ENCODE results near the gene CRLF1. TPM values are rescaled to one million over a fixed set of nuclear protein-coding genes. Genes with fewer than 3 reads are reported as not detected.

The CRLF1 gene
- total RNA-seq, 4 donors from 2014 or later, result 10.9 to 67.4 (median 42.7) TPM

DNA sequence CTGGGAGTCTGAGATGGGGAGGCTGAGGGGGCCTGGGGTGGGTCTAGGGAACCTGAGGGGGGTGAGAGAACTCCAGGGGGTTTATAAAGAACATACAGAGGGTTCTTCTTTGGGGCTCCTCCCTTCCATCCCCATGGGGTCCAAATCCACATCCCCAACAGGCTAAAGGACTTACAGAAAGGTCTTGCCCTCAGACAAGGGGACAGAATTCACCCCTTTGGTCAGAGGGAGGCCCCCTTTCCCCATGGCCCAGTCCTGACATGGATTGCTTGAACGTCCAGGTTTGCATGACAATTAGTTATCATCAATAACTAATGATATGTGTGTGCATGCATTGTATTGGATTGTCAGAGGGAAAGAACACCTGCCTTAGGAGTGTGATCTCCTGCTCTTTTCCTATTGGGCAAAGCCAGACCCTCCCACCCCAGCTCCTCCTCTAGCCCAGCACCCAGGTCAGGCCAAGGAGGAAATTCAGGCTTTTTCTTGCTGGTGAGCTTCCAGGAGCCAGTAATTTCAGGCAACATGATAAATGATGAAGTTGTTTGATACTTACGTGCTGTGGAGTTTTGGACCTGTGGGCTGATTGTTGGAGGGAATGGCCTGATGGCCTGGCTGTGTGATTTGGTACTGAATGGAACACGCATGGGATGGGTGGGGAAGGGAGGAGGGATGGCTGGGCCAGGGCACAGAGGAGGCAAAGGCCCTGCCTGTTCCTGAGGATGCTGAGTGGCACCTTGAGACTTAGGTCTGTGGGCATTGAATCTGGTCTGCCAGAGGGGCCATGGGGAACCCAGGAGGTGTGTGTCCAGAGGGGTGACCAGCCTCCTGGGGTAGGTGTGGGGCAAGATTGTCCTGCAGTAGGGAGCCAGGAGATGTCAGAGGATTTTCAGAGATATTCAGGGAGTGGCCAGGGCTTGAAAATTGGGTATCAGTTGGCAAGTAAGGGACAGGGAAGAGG is 31.4 kb upstream of the CRLF1 start:
- no peak for ATAC-seq
- WGBS, 2 donors (ENCODE audit: low coverage in 1 of 2), result 18% methylated on average over 3 of the region's 3 CpGs; no CpG with 5 or more reads in 1 of the 2 donors
- peak overlapping the region; percentile 62 to 73 for H3K4me3 ChIP-seq

DNA sequence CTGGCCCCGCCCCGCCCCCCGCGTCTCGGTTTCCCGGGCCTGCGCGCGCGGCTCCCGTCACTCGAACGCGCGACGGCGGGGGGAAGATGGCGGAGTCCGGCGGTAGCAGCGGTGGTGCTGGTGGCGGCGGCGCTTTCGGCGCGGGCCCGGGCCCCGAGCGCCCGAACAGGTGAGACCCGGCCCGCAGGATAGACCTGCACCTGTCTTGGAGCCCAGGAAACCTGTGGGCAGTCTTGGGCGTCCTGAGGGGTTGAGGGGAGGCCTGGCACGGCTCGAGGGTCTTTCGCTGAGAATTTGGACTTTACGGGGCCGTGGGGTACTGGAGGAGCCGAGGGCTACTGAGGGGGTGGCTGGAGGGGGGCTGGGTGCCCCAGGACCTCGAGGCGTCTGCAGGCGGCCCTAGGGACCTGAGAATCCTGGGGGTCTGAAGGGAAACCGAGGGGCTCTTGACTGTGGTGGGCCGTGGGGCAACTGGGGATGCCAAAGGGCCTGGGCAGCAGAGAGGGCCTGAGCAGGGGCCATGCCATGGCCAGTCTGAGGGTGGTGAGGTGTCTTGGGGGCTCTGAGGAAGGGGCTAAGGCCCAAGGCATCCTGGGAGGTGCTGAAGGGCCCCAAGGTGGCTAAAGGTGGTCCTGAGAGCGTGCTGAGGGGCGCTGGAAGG is 30.5 kb upstream of the CRLF1 start, which contains the start of gene KLHL26:
Gene KLHL26 (plus strand): TSS at position 60 of the 661 bp plus-strand sequence. CDS start 27 bp downstream, at position 87.
- Histone ChIP-seq H3K36me3 (peaks cover 0 to 5% of the 10 kb centered on the region in 2 donors), H3K27ac (peak within 1 kb of the TSS; percentile 55 to 89 (median 86)), H3K27me3 (no peaks in the 10 kb centered on the region), H3K4me1 (peaks cover 0 to 42% (median 7%) of the 10 kb centered on the region in 3 donors), H3K9me3 (no peaks in the 10 kb centered on the region), H3K4me3 (peak within 1 kb of the TSS; percentile 62 to 73)
- 10 to 58% methylated on average over 2 of the region's 47 CpGs for WGBS, 2 donors (ENCODE audit: low coverage in 1 of 2)
- no peak for TF ChIP-seq EP300 (IDR thresholded peaks at IDR 0.05)
- TF ChIP-seq POLR2AphosphoS5 (IDR thresholded peaks at IDR 0.05), result peak; percentile 78
- TF ChIP-seq, protein P1, sequence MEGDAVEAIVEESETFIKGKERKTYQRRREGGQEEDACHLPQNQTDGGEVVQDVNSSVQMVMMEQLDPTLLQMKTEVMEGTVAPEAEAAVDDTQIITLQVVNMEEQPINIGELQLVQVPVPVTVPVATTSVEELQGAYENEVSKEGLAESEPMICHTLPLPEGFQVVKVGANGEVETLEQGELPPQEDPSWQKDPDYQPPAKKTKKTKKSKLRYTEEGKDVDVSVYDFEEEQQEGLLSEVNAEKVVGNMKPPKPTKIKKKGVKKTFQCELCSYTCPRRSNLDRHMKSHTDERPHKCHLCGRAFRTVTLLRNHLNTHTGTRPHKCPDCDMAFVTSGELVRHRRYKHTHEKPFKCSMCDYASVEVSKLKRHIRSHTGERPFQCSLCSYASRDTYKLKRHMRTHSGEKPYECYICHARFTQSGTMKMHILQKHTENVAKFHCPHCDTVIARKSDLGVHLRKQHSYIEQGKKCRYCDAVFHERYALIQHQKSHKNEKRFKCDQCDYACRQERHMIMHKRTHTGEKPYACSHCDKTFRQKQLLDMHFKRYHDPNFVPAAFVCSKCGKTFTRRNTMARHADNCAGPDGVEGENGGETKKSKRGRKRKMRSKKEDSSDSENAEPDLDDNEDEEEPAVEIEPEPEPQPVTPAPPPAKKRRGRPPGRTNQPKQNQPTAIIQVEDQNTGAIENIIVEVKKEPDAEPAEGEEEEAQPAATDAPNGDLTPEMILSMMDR (IDR thresholded peaks at IDR 0.05), result peak in 2 of 4 experiments; percentile 9 to 15
- TF ChIP-seq POLR2A (IDR thresholded peaks at IDR 0.05), result peak; percentile 70 to 76
- ATAC-seq, result no peak

More for the DNA sequence above, 31.4 kb upstream of the CRLF1 start:
- Histone ChIP-seq H3K36me3 (peaks cover 0 to 5% of the 10 kb centered on the region in 2 donors), H3K4me1 (peaks cover 0 to 42% (median 7%) of the 10 kb centered on the region in 3 donors), H3K27ac (peak overlapping the region; percentile 55 to 89 (median 86)), H3K9me3 (no peaks in the 10 kb centered on the region), H3K27me3 (no peaks in the 10 kb centered on the region)
- no peak for TF ChIP-seq POLR2A (IDR thresholded peaks at IDR 0.05)
- no peak for TF ChIP-seq EP300 (IDR thresholded peaks at IDR 0.05)
- TF ChIP-seq, protein P1 (IDR thresholded peaks at IDR 0.05), result peak in 2 of 4 experiments; percentile 11 to 27

DNA sequence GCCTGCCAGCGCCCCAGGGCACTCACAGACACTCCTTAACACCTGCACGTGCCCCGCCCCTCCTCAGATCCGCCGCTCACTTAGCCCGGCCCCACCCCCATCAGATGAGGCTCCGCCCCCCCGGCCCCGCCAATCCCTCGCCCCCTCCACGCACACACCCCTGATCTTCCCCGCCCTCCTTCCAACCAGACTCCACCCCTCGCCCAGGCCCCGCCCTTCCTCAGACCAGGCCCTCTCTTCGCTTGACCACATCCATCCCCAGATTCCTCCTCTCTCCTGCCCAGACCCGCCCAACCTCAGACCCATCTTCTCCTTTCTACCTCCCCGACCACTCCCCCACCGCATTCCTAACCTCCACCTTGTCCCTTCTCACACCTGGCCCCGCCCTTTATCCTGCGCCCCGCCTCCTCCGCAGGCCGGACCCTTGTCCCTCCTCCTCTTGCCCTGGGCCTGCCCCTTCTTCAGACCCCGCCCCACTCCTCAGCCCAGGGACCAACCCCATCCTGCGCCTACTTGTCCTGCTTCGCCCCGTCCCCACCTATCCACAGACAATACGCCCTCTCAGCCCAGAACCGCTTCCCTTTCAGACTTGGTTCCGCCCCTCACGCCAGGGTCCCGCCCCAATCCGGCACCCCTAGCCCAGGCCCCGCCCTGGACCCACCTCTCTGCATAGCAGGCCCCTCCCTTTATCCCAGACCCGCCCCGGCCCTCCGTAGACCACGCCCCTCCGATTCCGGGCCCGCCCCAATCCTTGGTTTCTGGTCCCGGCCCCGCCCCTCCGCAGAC is 29.8 kb upstream of the CRLF1 start:
- Histone ChIP-seq H3K27me3 (no peaks in the 10 kb centered on the region), H3K4me3 (peak overlapping the region; percentile 62 to 73), H3K36me3 (peaks cover 0 to 5% of the 10 kb centered on the region in 2 donors), H3K4me1 (peaks cover 0 to 42% (median 7%) of the 10 kb centered on the region in 3 donors), H3K9me3 (no peaks in the 10 kb centered on the region), H3K27ac (peak overlapping the region in 3 of 4 donors; percentile 85 to 89 (median 88))
- TF ChIP-seq EP300 (IDR thresholded peaks at IDR 0.05) (no peak), POLR2A (IDR thresholded peaks at IDR 0.05) (peak in 1 of 2 donors; percentile 6), POLR2AphosphoS5 (IDR thresholded peaks at IDR 0.05) (no peak)
- TF ChIP-seq, protein P1 (IDR thresholded peaks at IDR 0.05), result no peak
- ATAC-seq, result peak; percentile 96
- 0 to 4% methylated on average over 10 to 19 of the region's 44 CpGs for WGBS, 2 donors (ENCODE audit: low coverage in 1 of 2)

DNA sequence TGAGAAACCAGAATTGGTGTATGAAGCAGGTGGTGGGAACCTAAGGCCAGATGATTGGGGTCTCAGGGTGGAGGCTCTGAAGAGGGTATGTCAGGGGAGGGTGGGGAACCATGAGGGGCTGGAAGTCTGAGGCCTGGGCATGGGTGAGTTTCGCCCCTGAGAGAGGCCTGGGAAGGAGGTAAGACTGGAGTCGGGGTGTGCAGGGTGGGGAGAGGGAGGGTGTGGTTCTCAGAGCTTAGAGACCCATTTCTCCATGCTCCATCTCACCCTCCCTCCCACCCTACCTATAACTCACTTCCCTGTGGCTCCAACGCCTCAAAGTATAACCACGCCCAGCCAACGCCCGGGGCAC is 29.2 kb upstream of the CRLF1 start:
- peaks cover 0 to 3% of the 10 kb centered on the region in 2 donors for H3K36me3 ChIP-seq
- H3K9me3 ChIP-seq, result no peaks in the 10 kb centered on the region
- TF ChIP-seq EP300 (IDR thresholded peaks at IDR 0.05) (no peak), POLR2A (IDR thresholded peaks at IDR 0.05) (no peak), POLR2AphosphoS5 (IDR thresholded peaks at IDR 0.05) (no peak)
- TF ChIP-seq, protein P1 (IDR thresholded peaks at IDR 0.05), result no peak
- H3K27ac ChIP-seq, result peak overlapping the region in 3 of 4 donors; percentile 85 to 89 (median 88)
- peaks cover 0 to 42% (median 7%) of the 10 kb centered on the region in 3 donors for H3K4me1 ChIP-seq
- WGBS, 2 donors (ENCODE audit: low coverage in 1 of 2), result 30 to 32% methylated on average over 3 of the region's 6 CpGs
- H3K4me3 ChIP-seq, result peak overlapping the region in 1 of 2 donors; percentile 73
- no peaks in the 10 kb centered on the region for H3K27me3 ChIP-seq
- no peak for ATAC-seq

Data from gastroesophageal sphincter (tissue), 4 donors.